Ramos (cell line): ENCODE data around the gene ANO6.

ENCODE experiments used
- in situ Hi-C: fragments of 300-500 bp; cut with MboI; formaldehyde crosslinking; loops from one replicate; pipeline ENCODE4 v1.14.3; 2022; ENCODE audit warnings: low sequenced_read_pairs; ENCODE audit not compliant: unreplicated experiment

Gene ANO6

GRCh38 chr12:45427042-45427441, 211.1 kb downstream of the ANO6 start:
- in situ Hi-C loops = no loop called here

- in situ Hi-C loops = no loop called here
These were observed 213.9 kb downstream of the ANO6 start for GRCh38 chr12:45429831-45430230.

- in situ Hi-C loops = no loop called here
These were observed 215.2 kb downstream of the ANO6 start for GRCh38 chr12:45431126-45431525.

- in situ Hi-C loops = no loop called here
These were observed 216.8 kb downstream of the ANO6 start for GRCh38 chr12:45432710-45433109.

- in situ Hi-C loops = no loop called here
These were observed 217.6 kb downstream of the ANO6 start for GRCh38 chr12:45433441-45433868.

- in situ Hi-C loops = no loop called here
These were observed 218.2 kb downstream of the ANO6 start for GRCh38 chr12:45434094-45434493.

GRCh38 chr12:45435945-45436710, 220.2 kb downstream of the ANO6 start:
- in situ Hi-C loops = no loop called here

- in situ Hi-C loops = no loop called here
These were observed 223.1 kb downstream of the ANO6 start for GRCh38 chr12:45439039-45439438.

- in situ Hi-C loops = no loop called here
These were observed 230.1 kb downstream of the ANO6 start for GRCh38 chr12:45446013-45446412.

GRCh38 chr12:45458238-45458637, 242.3 kb downstream of the ANO6 start:
- in situ Hi-C loops = no loop called here

- in situ Hi-C loops = no loop called here
These were observed 243.2 kb downstream of the ANO6 start for GRCh38 chr12:45458854-45459807.

GRCh38 chr12:45462506-45462905, 246.6 kb downstream of the ANO6 start:
- in situ Hi-C loops = no loop called here

- in situ Hi-C loops = no loop called here
These were observed 248.8 kb downstream of the ANO6 start for GRCh38 chr12:45464699-45465098.

GRCh38 chr12:45468751-45469615, 253.1 kb downstream of the ANO6 start:
- in situ Hi-C loops = no loop called here

- in situ Hi-C loops = no loop called here
These were observed 254.0 kb downstream of the ANO6 start for GRCh38 chr12:45469902-45470301.

- in situ Hi-C loops = no loop called here
These were observed 257.7 kb downstream of the ANO6 start for GRCh38 chr12:45473636-45474035.

GRCh38 chr12:45475594-45475993, 259.7 kb downstream of the ANO6 start:
- in situ Hi-C loops = no loop called here

GRCh38 chr12:45477526-45477925, 261.6 kb downstream of the ANO6 start:
- in situ Hi-C loops = no loop called here

- in situ Hi-C loops = no loop called here
These were observed 263.0 kb downstream of the ANO6 start for GRCh38 chr12:45478931-45479330.

GRCh38 chr12:45481746-45482145, 265.9 kb downstream of the ANO6 start:
- in situ Hi-C loops = no loop called here
